Sigmoid colon (tissue), 4 donors: ENCODE results near the gene TBX20.

ENCODE experiments used
- CTCF ChIP-seq, 4 experiments: fragments of 450-650 bp in 3 of 4; fragments of 200-600 bp in 1 of 4; IDR thresholded peaks; one replicate each; pipeline ENCODE4 v1.5.1; 2016 to 2019; ENCODE audit warnings: antibody characterized with exemption in 4 of 4, mild to moderate bottlenecking in 3 of 4, moderate library complexity in 2 of 4
- EP300 ChIP-seq, 4 donors: sonication (generic); formaldehyde crosslinking; IDR thresholded peaks; one replicate each; pipeline ENCODE4 v1.6.1; 2017; ENCODE audit warnings: antibody characterized with exemption in 4 of 4
- POLR2A ChIP-seq, 2 donors: fragments of 450-650 bp; IDR thresholded peaks; one replicate each; pipeline ENCODE4 v1.6.1; 2016; ENCODE audit warnings: antibody characterized with exemption in 2 of 2, mild to moderate bottlenecking in 2 of 2, moderate library complexity in 2 of 2
- POLR2AphosphoS5 ChIP-seq, 4 donors: sonication (generic); formaldehyde crosslinking; IDR thresholded peaks; one replicate each; pipeline ENCODE4 v1.6.1; 2017; ENCODE audit warnings: antibody characterized with exemption in 4 of 4

GRCh38 chr7:35252612-35253459 is 1.1 kb downstream of the TBX20 start:
- TF ChIP-seq EP300 (IDR thresholded peaks at IDR 0.05) (no peak), CTCF (IDR thresholded peaks at IDR 0.05) (no peak), POLR2A (IDR thresholded peaks at IDR 0.05) (no peak), POLR2AphosphoS5 (IDR thresholded peaks at IDR 0.05) (no peak)
